ENCODE results near the gene NT5C3A. TPM values are rescaled to one million over a fixed set of nuclear protein-coding genes. Genes with fewer than 3 reads are reported as not detected.

The NT5C3A gene
- total and polyA plus RNA-seq, 2 experiments from 2014 or later = 28.5 to 45.8 TPM

DNA sequence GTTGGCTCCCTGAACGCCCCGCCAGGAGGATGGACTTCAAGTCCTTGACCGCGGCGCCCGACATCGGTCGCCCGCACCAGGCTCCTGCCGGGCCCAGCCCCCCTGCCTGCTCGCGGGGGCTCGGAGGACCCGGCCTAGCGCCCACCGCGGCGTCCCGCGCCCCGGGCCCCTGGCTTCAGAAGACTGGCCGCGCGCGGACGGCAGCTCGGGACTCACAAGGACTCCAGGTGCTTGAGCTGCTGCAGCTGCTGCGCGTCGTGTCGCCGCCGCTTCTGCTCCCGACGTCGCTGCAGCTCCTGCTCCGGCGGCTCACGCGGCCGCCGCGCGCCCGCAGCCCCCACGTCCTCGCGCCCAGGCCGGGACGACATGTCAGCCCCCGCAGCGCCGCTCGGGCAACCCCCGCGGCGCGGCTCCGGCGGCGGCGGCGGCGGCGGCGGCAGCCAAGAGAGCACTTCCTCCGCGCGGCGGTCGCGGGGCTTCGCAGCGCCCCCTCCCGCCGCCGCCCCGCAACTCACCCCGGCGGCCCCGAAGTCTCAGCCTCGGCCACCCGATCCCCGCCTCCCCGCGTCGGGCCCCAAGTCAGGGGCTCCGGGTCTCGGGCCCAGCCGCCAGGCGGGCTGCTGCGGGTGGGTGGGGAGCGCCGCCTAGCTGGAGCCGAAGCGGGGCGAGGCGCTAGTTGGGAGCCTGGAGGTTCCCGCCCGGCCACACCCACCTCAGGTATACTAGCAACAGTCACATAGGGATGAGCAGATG lies 46.6 kb upstream of the NT5C3A start, which contains the start of gene RP9:
RP9 (minus strand) TSS at position 400 of the 753 bp plus-strand sequence; CDS start at position 368, 32 bp downstream.
- Mint-ChIP-seq H3K9me3 (no peaks in the 10 kb centered on the region), H3K36me3 (ENCODE audit: low read depth) (no peaks in the 10 kb centered on the region), H3K4me3 (peak within 1 kb of the TSS; percentile 88), H3K4me1 (peaks cover 15% of the 10 kb centered on the region; the same call in 2 of the 3 replicates), H3K27me3 (ENCODE audit: insufficient read depth, low read depth, poor library complexity) (peaks cover 6% of the 10 kb centered on the region), H3K27ac (no peak within 1 kb of the TSS)
- H3K9me2 ChIP-seq (ENCODE audit: insufficient read depth) = no peaks in the 10 kb centered on the region
- H3K27ac ChIP-seq (ENCODE audit: low read depth) = no peak within 1 kb of the TSS
- ATAC-seq = peak; percentile 92
- DNase-seq (ENCODE audit: low spot score) = peak; percentile 95
- no peak for TF ChIP-seq EZH2phosphoT487 (IDR thresholded peaks at IDR 0.05; ENCODE audit: unreplicated experiment)
- TF ChIP-seq JUNB (IDR thresholded peaks at IDR 0.05; ENCODE audit: unreplicated experiment) = no peak
- peak; percentile 51 for TF ChIP-seq POLR2AphosphoS5 (IDR thresholded peaks at IDR 0.05; ENCODE audit: low read depth)
- TF ChIP-seq, protein P1, sequence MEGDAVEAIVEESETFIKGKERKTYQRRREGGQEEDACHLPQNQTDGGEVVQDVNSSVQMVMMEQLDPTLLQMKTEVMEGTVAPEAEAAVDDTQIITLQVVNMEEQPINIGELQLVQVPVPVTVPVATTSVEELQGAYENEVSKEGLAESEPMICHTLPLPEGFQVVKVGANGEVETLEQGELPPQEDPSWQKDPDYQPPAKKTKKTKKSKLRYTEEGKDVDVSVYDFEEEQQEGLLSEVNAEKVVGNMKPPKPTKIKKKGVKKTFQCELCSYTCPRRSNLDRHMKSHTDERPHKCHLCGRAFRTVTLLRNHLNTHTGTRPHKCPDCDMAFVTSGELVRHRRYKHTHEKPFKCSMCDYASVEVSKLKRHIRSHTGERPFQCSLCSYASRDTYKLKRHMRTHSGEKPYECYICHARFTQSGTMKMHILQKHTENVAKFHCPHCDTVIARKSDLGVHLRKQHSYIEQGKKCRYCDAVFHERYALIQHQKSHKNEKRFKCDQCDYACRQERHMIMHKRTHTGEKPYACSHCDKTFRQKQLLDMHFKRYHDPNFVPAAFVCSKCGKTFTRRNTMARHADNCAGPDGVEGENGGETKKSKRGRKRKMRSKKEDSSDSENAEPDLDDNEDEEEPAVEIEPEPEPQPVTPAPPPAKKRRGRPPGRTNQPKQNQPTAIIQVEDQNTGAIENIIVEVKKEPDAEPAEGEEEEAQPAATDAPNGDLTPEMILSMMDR (conservative IDR thresholded peaks at IDR 0.05; ENCODE audit: low read depth in 2 of 2) = peak; percentile 42 to 68; a peak in 3 of 4 replicates
- no peak for TF ChIP-seq NANOG (IDR thresholded peaks at IDR 0.05; ENCODE audit: borderline replicate concordance)
- peak; percentile 27; the same call in 1 of the 2 replicates for TF ChIP-seq CREB1 (CRISPR knock-in tag; IDR thresholded peaks at IDR 0.05; ENCODE audit: low read depth)
- TF ChIP-seq, protein P2, sequence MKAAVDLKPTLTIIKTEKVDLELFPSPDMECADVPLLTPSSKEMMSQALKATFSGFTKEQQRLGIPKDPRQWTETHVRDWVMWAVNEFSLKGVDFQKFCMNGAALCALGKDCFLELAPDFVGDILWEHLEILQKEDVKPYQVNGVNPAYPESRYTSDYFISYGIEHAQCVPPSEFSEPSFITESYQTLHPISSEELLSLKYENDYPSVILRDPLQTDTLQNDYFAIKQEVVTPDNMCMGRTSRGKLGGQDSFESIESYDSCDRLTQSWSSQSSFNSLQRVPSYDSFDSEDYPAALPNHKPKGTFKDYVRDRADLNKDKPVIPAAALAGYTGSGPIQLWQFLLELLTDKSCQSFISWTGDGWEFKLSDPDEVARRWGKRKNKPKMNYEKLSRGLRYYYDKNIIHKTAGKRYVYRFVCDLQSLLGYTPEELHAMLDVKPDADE (IDR thresholded peaks at IDR 0.05) = 0 out of 2 replicates have a peak, but pooled peaks have one; percentile 20
- TF ChIP-seq EZH2 (IDR thresholded peaks at IDR 0.05; ENCODE audit: low read depth, unreplicated experiment) = no peak
- TF ChIP-seq, protein P3, sequence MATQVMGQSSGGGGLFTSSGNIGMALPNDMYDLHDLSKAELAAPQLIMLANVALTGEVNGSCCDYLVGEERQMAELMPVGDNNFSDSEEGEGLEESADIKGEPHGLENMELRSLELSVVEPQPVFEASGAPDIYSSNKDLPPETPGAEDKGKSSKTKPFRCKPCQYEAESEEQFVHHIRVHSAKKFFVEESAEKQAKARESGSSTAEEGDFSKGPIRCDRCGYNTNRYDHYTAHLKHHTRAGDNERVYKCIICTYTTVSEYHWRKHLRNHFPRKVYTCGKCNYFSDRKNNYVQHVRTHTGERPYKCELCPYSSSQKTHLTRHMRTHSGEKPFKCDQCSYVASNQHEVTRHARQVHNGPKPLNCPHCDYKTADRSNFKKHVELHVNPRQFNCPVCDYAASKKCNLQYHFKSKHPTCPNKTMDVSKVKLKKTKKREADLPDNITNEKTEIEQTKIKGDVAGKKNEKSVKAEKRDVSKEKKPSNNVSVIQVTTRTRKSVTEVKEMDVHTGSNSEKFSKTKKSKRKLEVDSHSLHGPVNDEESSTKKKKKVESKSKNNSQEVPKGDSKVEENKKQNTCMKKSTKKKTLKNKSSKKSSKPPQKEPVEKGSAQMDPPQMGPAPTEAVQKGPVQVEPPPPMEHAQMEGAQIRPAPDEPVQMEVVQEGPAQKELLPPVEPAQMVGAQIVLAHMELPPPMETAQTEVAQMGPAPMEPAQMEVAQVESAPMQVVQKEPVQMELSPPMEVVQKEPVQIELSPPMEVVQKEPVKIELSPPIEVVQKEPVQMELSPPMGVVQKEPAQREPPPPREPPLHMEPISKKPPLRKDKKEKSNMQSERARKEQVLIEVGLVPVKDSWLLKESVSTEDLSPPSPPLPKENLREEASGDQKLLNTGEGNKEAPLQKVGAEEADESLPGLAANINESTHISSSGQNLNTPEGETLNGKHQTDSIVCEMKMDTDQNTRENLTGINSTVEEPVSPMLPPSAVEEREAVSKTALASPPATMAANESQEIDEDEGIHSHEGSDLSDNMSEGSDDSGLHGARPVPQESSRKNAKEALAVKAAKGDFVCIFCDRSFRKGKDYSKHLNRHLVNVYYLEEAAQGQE (IDR thresholded peaks at IDR 0.05; ENCODE audit: unreplicated experiment) = no peak
- TF ChIP-seq STAT1 (IDR thresholded peaks at IDR 0.05; ENCODE audit: unreplicated experiment) = no peak
- no peaks in the 10 kb centered on the region for H3K36me3 ChIP-seq (ENCODE audit: insufficient read depth)
- peaks cover 43% of the 10 kb centered on the region for H3K79me2 ChIP-seq (replicated peaks; ENCODE audit: insufficient read depth)
- H3K4me1 ChIP-seq (ENCODE audit: insufficient read depth) = peaks cover 11% of the 10 kb centered on the region
- 0 out of 2 replicates have a peak, but pooled peaks cover 3% of the 10 kb centered on the region for H3F3A ChIP-seq (replicated peaks; ENCODE audit: low read depth)
- H3K4me2 ChIP-seq = peak within 1 kb of the TSS; percentile 88
- H2AFZ ChIP-seq = peak within 1 kb of the TSS; percentile 95
- H3K27me3 ChIP-seq (ENCODE audit: insufficient read depth) = peaks cover 17% of the 10 kb centered on the region
- H4K20me1 ChIP-seq (replicated peaks; ENCODE audit: insufficient read depth) = peaks cover 35% of the 10 kb centered on the region
- H3K4me3 ChIP-seq = peak within 1 kb of the TSS; percentile 65

All from GM23338 (cell line).